PC-9 (cell line): ENCODE results near the gene FOXC1. TPM values are rescaled to one million over a fixed set of nuclear protein-coding genes. Genes with fewer than 3 reads are reported as not detected.

Experiments used
- BruUV-seq: library from RNA; stranded (reverse); fragments of 400-500 nt; replicated peaks from 2 replicates; lab custom pipeline; 2021; lab: Mats Ljungman, UMichigan
- CTCF ChIA-PET: fragments of 300-600 bp; sonication (Branson Sonifier 250); formaldehyde crosslinking; loops from one replicate; lab custom pipeline; 2022; ENCODE audit warnings: antibody characterized with exemption; lab: Charles Lee
- POLR2A ChIA-PET: fragments of 300-600 bp; sonication (Branson Sonifier 250); formaldehyde crosslinking; loops from one replicate; lab custom pipeline; 2022; ENCODE audit warnings: antibody characterized with exemption; ENCODE audit not compliant: unreplicated experiment; lab: Charles Lee
- DNase-seq, 2 experiments: peaks; one replicate each; pipeline versions ENCODE4 v3.0.0 to v3.0.0-alpha.2; 2015 to 2022; ENCODE audit warnings: mixed read lengths in 1 of 2
- H2AFZ ChIP-seq: fragments of 200-600 bp; sonication (generic); 2 replicates; pipeline ENCODE4 v1.8.1; 2017; ENCODE audit warnings: antibody characterized with exemption
- H3F3A ChIP-seq: fragments of 200-600 bp; sonication (generic); 2 replicates; pipeline ENCODE4 v1.8.1; 2017; ENCODE audit warnings: antibody characterized with exemption, mild to moderate bottlenecking, low read depth; ENCODE audit not compliant: insufficient read depth
- H3K27ac ChIP-seq: fragments of 200-600 bp; sonication (generic); 2 replicates; pipeline ENCODE4 v1.6.1; 2016; ENCODE audit warnings: mixed run types
- H3K27me3 ChIP-seq: fragments of 200-600 bp; sonication (generic); 2 replicates; pipeline ENCODE4 v1.6.1; 2016; ENCODE audit warnings: low read depth, mixed run types; ENCODE audit not compliant: insufficient read depth
- H3K36me3 ChIP-seq: fragments of 200-600 bp; sonication (generic); 2 replicates; pipeline ENCODE4 v1.6.1; 2016; ENCODE audit warnings: low read depth, mixed run types
- H3K4me1 ChIP-seq: fragments of 200-600 bp; sonication (generic); replicated peaks from 2 replicates; pipeline ENCODE4 v1.6.1; 2016; ENCODE audit warnings: mixed run types; ENCODE audit not compliant: insufficient read depth
- H3K4me2 ChIP-seq: fragments of 200-600 bp; sonication (generic); 2 replicates; pipeline ENCODE4 v1.6.1; 2017; ENCODE audit warnings: mixed run types
- H3K4me3 ChIP-seq: fragments of 200-600 bp; sonication (generic); 2 replicates; pipeline ENCODE4 v1.6.1; 2016; ENCODE audit warnings: mixed run types
- H3K79me2 ChIP-seq: fragments of 200-600 bp; sonication (generic); 2 replicates; pipeline ENCODE4 v1.6.1; 2017; ENCODE audit warnings: low read depth, mixed run types
- H3K9me2 ChIP-seq: fragments of 200-600 bp; sonication (generic); 2 replicates; pipeline ENCODE4 v1.8.1; 2017; ENCODE audit warnings: mild to moderate bottlenecking; ENCODE audit not compliant: insufficient read depth
- H3K9me3 ChIP-seq: fragments of 200-600 bp; sonication (generic); 2 replicates; pipeline ENCODE4 v1.8.1; 2016; ENCODE audit warnings: low read depth; ENCODE audit not compliant: insufficient read depth
- H4K20me1 ChIP-seq: fragments of 200-600 bp; sonication (generic); 2 replicates; pipeline ENCODE4 v1.8.1; 2017; ENCODE audit not compliant: insufficient read depth
- CTCF ChIP-seq: fragments of 200-600 bp; sonication (generic); conservative IDR thresholded peaks from 2 replicates; pipeline ENCODE4 v1.6.1; 2017; ENCODE audit warnings: mixed run types, antibody characterized with exemption, mild to moderate bottlenecking, moderate library complexity
- EZH2 ChIP-seq: fragments of 200-600 bp; sonication (generic); IDR thresholded peaks from 2 replicates; pipeline ENCODE4 v1.8.0; 2017; ENCODE audit warnings: antibody characterized with exemption, low read depth
- intact Hi-C: fragments of 100-400 bp; cut with micrococcal nuclease; formaldehyde crosslinking; loops from one replicate; pipeline ENCODE4 v1.10.0; 2022; ENCODE audit not compliant: unreplicated experiment
- total RNA-seq: library from RNA; stranded (reverse); gene quantifications from 2 replicates; pipeline ENCODE4 v1.2.3, GENCODE V29; 2021

The FOXC1 gene
- total RNA-seq, 1 experiment from 2014 or later = 18.6 TPM

- CTCF ChIA-PET = no interaction called here
Observed at GRCh38 chr6:1620504-1621069, 10.9 kb downstream of the FOXC1 start.

GRCh38 chr6:1621070-1621701 is 11.5 kb downstream of the FOXC1 start:
- DNase-seq = no peak
- Histone ChIP-seq H4K20me1 (no peaks in the 10 kb centered on the region), H3F3A (no peaks in the 10 kb centered on the region; the same call in 1 of the 2 replicates), H3K27ac (no peak overlapping the region), H2AFZ (no peak overlapping the region), H3K36me3 (no peaks in the 10 kb centered on the region), H3K4me2 (no peak overlapping the region), H3K27me3 (no peaks in the 10 kb centered on the region), H3K4me3 (no peak overlapping the region), H3K4me1 (no peaks in the 10 kb centered on the region), H3K9me3 (no peaks in the 10 kb centered on the region), H3K9me2 (no peaks in the 10 kb centered on the region), H3K79me2 (no peaks in the 10 kb centered on the region)
- intact Hi-C loops = no loop called here
- TF ChIP-seq CTCF = no peak
- POLR2A ChIA-PET = no interaction called here
- CTCF ChIA-PET = no interaction called here
- no TSS peak for BruUV-seq

More at GRCh38 chr6:1620504-1621069, 10.9 kb downstream of the FOXC1 start:
- H3K36me3 ChIP-seq = no peaks in the 10 kb centered on the region
- H4K20me1 ChIP-seq = no peaks in the 10 kb centered on the region
- no peak overlapping the region for H3K4me3 ChIP-seq
- H3K9me2 ChIP-seq = no peaks in the 10 kb centered on the region
- POLR2A ChIA-PET = no interaction called here
- intact Hi-C loops = no loop called here
- H3F3A ChIP-seq = peaks cover 3% of the 10 kb centered on the region; the same call in 1 of the 2 replicates
- H3K4me1 ChIP-seq = no peaks in the 10 kb centered on the region
- H3K4me2 ChIP-seq = no peak overlapping the region
- no peaks in the 10 kb centered on the region for H3K27me3 ChIP-seq
- BruUV-seq = no TSS peak
- DNase-seq = no peak
- no peaks in the 10 kb centered on the region for H3K9me3 ChIP-seq
- H2AFZ ChIP-seq = no peak overlapping the region
- H3K79me2 ChIP-seq = peaks cover 3% of the 10 kb centered on the region
- TF ChIP-seq CTCF (no peak), EZH2 (no peak)
- no peak overlapping the region for H3K27ac ChIP-seq

- Histone ChIP-seq H3K4me1 (no peaks in the 10 kb centered on the region), H3K27ac (no peak overlapping the region), H2AFZ (no peak overlapping the region), H3K4me3 (no peak overlapping the region), H3K79me2 (no peaks in the 10 kb centered on the region), H3K9me2 (no peaks in the 10 kb centered on the region), H3F3A (peaks cover 4% of the 10 kb centered on the region; the same call in 1 of the 2 replicates), H3K9me3 (no peaks in the 10 kb centered on the region), H3K36me3 (no peaks in the 10 kb centered on the region), H4K20me1 (no peaks in the 10 kb centered on the region), H3K27me3 (no peaks in the 10 kb centered on the region), H3K4me2 (no peak overlapping the region)
- ChIA-PET POLR2A (no interaction called here), CTCF (no interaction called here)
- DNase-seq = no peak
- no TSS peak for BruUV-seq
- intact Hi-C loops = no loop called here
- TF ChIP-seq CTCF (no peak), EZH2 (no peak)
Observed at GRCh38 chr6:1622220-1622850, 12.6 kb downstream of the FOXC1 start.
